Measurements from ENCODE around the gene ACSL1.
"Not testable (repeated sequence)": the region's sequence is repeated elsewhere in the genome, so short reads cannot be mapped to it uniquely, and the experiment has no call there.

ACSL1 gene

GRCh38 chr4:184787766-184788503 is 37.8 kb downstream of the ACSL1 start:
- DNase-seq: no peak

- DNase-seq: no peak
These were observed 40.0 kb downstream of the ACSL1 start for GRCh38 chr4:184785813-184786212.

DNA sequence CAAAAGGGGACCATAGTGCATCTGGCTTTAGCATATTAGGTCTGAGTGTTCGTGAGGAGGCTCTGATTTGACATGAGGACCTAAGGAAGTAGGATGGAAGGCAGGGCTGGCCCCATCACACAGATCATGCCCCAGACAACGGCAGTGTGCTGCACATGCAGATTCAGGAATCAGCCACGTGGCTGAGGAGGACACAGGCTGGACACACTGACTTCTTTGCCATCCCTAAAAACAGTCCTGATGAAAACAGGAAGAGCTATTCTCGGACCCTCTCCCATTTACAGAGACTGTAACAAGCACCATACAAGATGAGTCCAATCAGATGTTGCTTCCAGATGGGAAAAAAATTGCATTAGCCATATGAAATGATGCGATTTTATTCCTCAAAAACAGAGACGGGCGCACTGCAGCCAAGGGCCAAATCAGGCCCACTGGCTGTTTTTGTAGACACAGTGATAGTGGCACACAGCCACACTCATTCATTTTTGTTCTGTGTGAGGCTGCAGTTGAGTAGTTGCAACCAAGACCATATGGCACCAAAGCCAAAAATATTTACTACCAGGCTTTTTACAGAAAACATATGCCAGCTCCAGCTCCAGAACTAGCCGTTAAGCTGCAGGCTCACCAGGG is 41.0 kb downstream of the ACSL1 start:
- no peak for DNase-seq

DNA sequence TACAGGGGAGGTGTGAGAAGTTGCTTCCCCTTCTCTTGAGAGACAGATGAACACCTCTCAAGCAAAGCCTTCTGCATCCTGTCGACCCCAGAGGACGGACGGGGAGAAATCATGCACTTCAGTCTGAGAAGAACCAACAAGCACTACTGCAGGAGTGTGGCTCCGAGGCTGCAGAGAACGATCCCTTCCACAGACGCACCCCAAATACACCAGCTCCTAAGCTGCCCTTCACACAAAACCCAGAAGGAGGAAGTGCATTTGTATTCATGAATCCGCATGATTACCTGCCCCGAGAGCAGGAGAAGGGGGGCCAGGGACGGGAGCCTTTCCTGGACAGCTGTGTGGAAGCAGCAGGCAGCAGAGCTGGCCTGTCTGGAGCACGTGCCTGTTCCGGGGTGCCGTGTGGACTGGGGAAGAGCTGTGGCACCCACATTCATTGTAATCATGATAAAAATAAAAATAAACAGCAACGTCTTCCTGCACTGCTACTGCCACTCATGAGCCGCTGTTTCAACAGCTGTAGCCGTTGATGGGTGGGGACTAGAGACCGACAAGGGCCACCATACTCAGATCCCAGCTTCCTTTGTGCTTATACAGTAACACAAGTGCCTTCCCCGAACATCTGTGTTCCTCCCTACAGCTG is 42.9 kb downstream of the ACSL1 start:
- DNase-seq: no peak

GRCh38 chr4:184779160-184779559 is 46.6 kb downstream of the ACSL1 start:
- DNase-seq: not testable (repeated sequence)

DNA sequence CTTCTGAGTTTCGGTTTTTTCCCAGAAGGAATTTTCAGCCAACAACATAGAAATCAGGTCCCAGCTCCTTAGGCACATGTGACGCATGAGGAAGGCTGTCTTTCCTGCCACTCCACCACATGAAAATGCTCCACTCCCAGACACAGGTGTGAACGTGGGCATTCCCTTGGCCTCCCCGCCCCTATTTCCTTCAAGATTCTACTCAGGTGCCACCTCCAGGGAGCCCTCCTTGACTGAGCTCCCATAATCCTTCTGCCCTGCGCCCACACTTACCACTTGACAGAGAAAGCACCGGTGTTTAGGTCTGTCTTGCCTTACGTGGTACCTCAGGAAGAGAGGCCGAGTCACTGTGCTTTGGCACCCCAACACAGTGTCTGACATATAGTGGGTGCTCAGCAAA is 47.4 kb downstream of the ACSL1 start:
- no peak for DNase-seq

GRCh38 chr4:184776821-184777220 is 48.9 kb downstream of the ACSL1 start:
- no peak for DNase-seq

GRCh38 chr4:184775854-184776555 is 49.8 kb downstream of the ACSL1 start:
- DNase-seq: no peak

DNA sequence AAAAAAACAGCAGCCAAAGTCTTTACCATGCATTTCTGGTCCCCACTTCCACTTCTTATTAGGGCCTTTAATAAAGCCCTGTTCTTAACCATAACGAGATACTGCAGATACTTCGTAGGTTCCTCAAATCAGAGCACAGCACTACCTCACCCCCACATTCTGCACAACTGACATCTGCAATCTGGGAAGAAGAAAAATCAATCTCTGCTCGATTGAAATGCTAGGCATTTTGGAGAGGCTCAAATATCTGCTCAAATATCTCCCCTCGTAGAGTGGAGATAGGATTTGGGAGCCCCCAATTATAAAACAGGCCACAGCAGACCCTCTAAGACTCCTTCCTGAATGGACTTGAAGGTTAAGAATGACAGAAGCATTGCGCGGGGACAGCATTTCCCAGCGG is 51.6 kb downstream of the ACSL1 start:
- DNase-seq: no peak

DNA sequence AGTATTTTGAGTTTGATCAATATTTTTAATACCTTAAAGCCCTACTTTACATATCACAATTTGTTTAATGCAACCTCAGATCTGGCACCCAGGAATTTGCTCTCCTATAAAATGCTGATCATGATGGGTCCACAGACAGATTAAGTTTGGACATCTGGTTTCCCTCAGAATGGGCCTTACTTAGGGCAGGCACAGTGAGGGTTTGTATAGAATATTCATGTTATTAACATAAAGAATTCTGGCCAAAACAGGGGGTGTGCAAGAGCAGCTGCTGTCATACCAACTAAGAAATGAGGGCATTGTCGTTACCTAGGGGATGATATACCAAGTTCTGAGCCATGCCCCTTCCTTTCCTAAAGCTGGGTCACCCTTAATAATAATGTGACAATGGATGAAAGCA is 54.4 kb downstream of the ACSL1 start:
- no peak for DNase-seq

DNA sequence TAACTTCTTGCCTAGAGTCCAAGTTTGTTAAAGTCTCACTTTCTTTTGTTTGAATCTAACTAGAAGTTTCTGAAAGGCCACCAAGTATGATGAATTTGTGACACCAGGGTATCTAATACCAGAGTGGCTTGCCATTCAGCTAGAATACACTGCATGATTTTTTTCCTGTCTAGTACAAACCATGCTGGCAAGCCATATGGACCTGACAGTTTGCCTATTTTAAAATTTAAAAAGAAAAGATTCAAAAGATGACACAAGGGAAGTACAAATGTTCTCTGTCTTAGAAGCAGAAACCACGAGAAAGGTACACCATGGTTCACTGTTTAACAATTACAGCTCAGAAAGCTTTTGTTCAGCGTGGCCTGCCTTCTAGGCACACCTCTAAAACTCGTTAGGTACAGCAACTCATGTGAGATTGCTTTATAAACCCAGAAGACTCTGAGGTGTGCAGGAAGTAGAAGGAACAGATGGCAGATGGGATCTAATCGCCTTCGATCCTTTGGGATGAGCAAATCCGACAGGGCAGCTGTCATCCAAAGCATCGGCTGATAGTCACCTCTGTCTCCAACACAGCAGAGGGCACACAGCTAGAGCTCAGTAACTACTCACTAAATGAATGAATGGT is 56.5 kb downstream of the ACSL1 start:
- no peak for DNase-seq

GRCh38 chr4:184768296-184768695 is 57.5 kb downstream of the ACSL1 start:
- no peak for DNase-seq

DNA sequence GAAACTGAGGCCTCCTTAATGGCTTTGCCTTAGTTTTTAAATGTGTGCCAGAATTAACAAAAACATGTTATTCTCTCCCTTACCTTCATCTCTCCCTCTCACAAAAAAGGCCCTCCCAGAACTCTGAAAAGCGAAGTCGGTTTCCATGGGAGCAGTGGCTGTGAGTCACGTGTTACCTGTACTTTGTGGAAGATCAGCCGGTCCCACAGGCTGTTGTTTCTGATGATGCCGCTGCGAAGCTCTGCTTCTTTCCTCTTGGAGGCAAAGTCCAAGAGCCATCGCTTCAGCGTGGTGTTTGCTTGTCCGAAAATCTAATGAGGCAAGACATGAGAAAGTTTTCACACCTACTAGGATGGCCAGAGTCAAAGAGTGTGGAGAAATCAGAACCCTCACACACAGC is 59.3 kb downstream of the ACSL1 start:
- DNase-seq: no peak

DNA sequence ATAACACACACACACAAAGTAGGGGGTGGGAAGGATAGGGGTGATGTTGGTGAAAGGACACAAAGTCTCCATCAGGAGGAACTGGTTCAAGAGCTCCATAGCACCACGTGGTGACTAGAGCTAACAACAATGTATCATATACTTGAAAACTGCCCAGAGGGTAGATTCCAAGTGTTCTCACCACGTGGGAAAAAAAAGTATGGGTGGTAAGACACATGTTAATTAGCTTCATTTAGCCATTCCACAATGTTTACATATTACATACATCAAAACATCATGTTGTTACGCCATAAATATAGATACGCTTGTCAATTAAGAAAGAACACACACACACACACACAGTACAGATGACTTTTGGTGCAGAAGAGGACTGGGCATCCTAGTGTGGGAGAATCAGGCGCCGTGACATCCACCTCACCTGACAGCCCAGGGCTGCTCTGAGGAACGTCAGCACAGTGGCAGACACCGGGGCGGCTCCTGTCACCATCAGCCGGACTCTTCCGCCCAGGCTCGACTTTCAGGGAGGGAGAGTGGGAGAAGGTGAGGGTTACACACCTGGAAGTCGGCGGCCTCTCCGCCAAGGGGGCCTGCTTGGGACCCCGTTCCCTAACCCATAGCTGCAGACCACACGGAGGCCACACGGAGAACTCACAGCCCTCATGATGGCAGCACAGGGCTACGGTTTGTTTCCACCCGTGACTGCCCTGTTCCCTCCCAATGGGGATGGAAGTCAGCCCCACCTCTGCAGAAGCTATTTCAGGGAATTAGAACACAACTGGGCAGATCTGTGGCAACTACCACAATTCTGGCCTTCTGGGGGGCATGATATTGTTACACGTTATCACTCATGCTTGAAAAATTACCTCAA is 60.1 kb downstream of the ACSL1 start:
- DNase-seq: no peak

DNA sequence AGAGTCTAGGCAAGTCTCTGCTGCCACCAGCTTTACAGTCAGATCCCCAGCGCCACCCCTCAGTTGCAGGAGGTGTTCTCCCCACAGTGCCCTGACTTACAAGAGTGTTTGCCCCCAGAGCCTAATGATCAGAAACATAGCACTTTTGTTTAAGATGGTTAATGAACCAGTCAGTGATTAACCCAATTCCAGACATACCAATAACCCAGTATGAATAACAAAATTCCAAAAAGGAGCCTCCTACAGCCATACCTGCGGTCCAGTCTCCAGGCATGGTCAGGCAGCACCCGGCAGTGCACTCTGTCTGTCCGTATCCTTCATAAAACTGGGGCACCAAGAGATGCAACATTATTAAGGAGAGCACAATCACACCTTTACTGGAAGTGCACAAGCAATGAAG is 61.2 kb downstream of the ACSL1 start:
- no peak for DNase-seq

- DNase-seq: no peak
These were observed 62.5 kb downstream of the ACSL1 start for GRCh38 chr4:184763150-184763780.

- peak; percentile 64 for DNase-seq
These were observed 63.7 kb downstream of the ACSL1 start for GRCh38 chr4:184762100-184762499.

DNA sequence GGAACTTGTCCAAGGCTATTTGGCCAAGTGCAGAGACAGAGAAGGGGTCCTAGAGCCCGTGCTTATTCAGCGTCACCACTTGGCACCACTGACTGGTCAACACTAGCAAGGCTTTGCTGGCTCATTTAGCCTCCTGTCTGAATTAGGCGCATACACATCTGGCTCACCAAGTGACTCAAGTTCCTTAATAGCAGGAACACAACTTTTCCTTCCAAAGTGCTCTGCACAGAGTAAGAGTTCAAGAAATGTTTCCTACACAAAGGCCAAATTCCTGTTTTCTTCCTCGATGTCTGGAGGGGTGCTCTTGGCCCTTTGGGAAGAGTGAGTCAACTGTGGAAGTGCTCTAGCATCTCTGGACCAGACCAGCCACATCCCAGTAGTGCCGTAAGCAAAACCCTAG is 65.1 kb downstream of the ACSL1 start:
- DNase-seq: no peak

- no peak for DNase-seq
These were observed 68.0 kb downstream of the ACSL1 start for GRCh38 chr4:184757810-184758209.

DNA sequence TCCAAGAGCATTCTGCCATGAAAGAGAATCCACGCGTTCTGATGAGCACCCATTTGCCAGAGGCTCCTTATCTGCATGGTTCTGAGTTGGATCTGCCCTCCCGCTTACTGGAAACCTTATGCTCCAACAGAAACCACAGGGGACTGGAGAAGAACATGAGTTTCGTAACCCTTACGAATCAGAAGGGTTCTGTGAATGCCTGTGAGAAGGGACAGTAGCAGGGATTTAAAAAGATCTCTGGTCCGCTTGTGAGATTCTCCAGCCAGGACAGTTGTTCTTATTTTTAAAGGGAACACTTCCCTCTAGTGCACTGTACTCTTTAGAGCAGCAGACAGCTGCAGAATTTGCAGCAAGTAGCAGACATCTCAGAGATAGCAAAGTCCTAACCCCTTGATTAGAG is 69.4 kb downstream of the ACSL1 start:
- no peak for DNase-seq

GRCh38 chr4:184755278-184755677 is 70.5 kb downstream of the ACSL1 start:
- DNase-seq: no peak

All from inflammatory macrophage treated with lipopolysaccharide for 4 hours (primary cell).